K562 (cell line): ENCODE results near the gene SYNE1. TPM values are rescaled to one million over a fixed set of nuclear protein-coding genes. Genes with fewer than 3 reads are reported as not detected.

ENCODE experiments used
- ATAC-seq: fragments of 200-7000 bp; cut with Tn5 transposase; 3 replicates; pipeline ENCODE4 v1.9.1; 2020; ENCODE audit warnings: moderate library complexity
- BruUV-seq: library from RNA; stranded (reverse); fragments of 400-500 nt; replicated peaks from 2 replicates; lab custom pipeline; 2021; lab: Mats Ljungman, UMichigan
- CTCF ChIA-PET: fragments of 300-600 bp; formaldehyde crosslinking; extraction: SDS; loops from one replicate; lab custom pipeline; 2021; ENCODE audit warnings: low intra/inter-chr PET ratio; lab: Yijun Ruan, JAX
- POLR2A ChIA-PET: fragments of 300-600, 350-650 bp; sonication (Branson Sonifier 250); formaldehyde crosslinking; extraction: SDS; loops from one replicate; lab custom pipeline; 2021; ENCODE audit warnings: antibody characterized with exemption, inconsistent platforms; lab: Yijun Ruan, JAX
- DNase-seq, 4 experiments: peaks; one replicate each; pipeline versions ENCODE4 v3.0.0 to v3.0.0-alpha.2; 2011 to 2018; ENCODE audit warnings: low spot score in 3 of 4, mixed read lengths in 3 of 4; ENCODE audit errors: extremely low read depth in 1 of 4
- FAIRE-seq: peaks from 2 replicates; lab custom pipeline; 2011; peaks lifted over from hg19 to GRCh38; lab: Jason Lieb, UNC
- H2AFZ ChIP-seq: 2 replicates; pipeline ENCODE4 v1.6.0; 2011; ENCODE audit warnings: low read depth, low read length, control low read depth, inconsistent platforms
- H3K27ac ChIP-seq: fragments of 200-600 bp; 3 replicates; pipeline ENCODE4 v1.8.0; 2011; ENCODE audit warnings: low read depth, mild to moderate bottlenecking, control low read depth, inconsistent platforms, low read length, moderate library complexity, mixed read lengths; ENCODE audit errors: extremely low read depth
- H3K27me3 ChIP-seq, 2 experiments: fragments of 300-600 bp in 1 of 2; 2 replicates in 1 of 2; 3 replicates in 1 of 2; pipeline versions ENCODE4 v1.6.0 to v1.8.0; 2011; ENCODE audit warnings: inconsistent platforms in 2 of 2, low read length in 2 of 2, mild to moderate bottlenecking in 1 of 2, mixed read lengths in 1 of 2, moderate library complexity in 1 of 2; ENCODE audit not compliant: control insufficient read depth in 2 of 2, insufficient read depth in 2 of 2
- H3K36me3 ChIP-seq: fragments of 300-600 bp; 3 replicates; pipeline ENCODE4 v1.8.0; 2011; ENCODE audit warnings: mild to moderate bottlenecking, low read length, inconsistent platforms; ENCODE audit not compliant: control insufficient read depth, insufficient read depth
- H3K4me1 ChIP-seq, 2 experiments: fragments of 200-600 bp in 1 of 2; replicated peaks in 1 of 2; 2 replicates in 1 of 2; 3 replicates in 1 of 2; pipeline versions ENCODE4 v1.5.1 to v1.8.0; 2011; ENCODE audit warnings: inconsistent platforms in 2 of 2, low read length in 2 of 2, mild to moderate bottlenecking in 1 of 2, mixed read lengths in 1 of 2, moderate library complexity in 1 of 2; ENCODE audit not compliant: control insufficient read depth in 2 of 2, insufficient read depth in 2 of 2
- H3K4me2 ChIP-seq: 2 replicates; pipeline ENCODE4 v1.6.1; 2011; ENCODE audit warnings: low read length, control low read depth, inconsistent platforms, mixed read lengths; ENCODE audit not compliant: insufficient read depth
- H3K4me3 ChIP-seq: fragments of 200-600 bp; sonication (generic), shearing (Covaris generic); 2 replicates; pipeline ENCODE4 v1.5.1; 2016; ENCODE audit warnings: control low read depth, inconsistent platforms
- H3K79me2 ChIP-seq: fragments of 200-600 bp; 3 replicates; pipeline ENCODE4 v1.8.0; 2011; ENCODE audit warnings: low read length, inconsistent platforms; ENCODE audit not compliant: control insufficient read depth, insufficient read depth
- H3K9ac ChIP-seq, 2 experiments: 2 replicates each; pipeline versions ENCODE4 v1.6.0 to v1.6.1; 2011; ENCODE audit warnings: low read depth in 2 of 2, low read length in 2 of 2, control low read depth in 1 of 2, inconsistent platforms in 1 of 2, mild to moderate bottlenecking in 1 of 2, mixed read lengths in 1 of 2; ENCODE audit not compliant: insufficient read depth in 1 of 2
- H3K9me1 ChIP-seq: one replicate; pipeline ENCODE4 v1.6.0; 2011; ENCODE audit warnings: inconsistent platforms, mild to moderate bottlenecking, low read length, moderate library complexity; ENCODE audit not compliant: control insufficient read depth, insufficient read depth
- H3K9me3 ChIP-seq: replicated peaks from 2 replicates; pipeline ENCODE4 v1.5.1; 2011; ENCODE audit warnings: low read depth, low read length, inconsistent platforms; ENCODE audit not compliant: control insufficient read depth, insufficient read depth
- H4K20me1 ChIP-seq: replicated peaks from 2 replicates; pipeline ENCODE4 v1.6.1; 2011; ENCODE audit warnings: low read length, inconsistent platforms, mixed read lengths; ENCODE audit not compliant: control insufficient read depth, insufficient read depth
- BRD9 ChIP-seq: fragments of 450-650 bp; IDR thresholded peaks from 2 replicates; pipeline ENCODE4 v1.6.1; 2018; ENCODE audit warnings: low read depth; ENCODE audit not compliant: partially characterized antibody
- C11orf30 ChIP-seq: fragments of 450-650 bp; IDR thresholded peaks from 2 replicates; pipeline ENCODE4 v1.6.1; 2016; ENCODE audit warnings: low read depth, mild to moderate bottlenecking
- CTBP1 ChIP-seq: fragments of 450-650 bp; IDR thresholded peaks from 2 replicates; pipeline ENCODE4 v1.6.1; 2016; ENCODE audit warnings: borderline replicate concordance
- E2F6 ChIP-seq, 2 experiments: IDR thresholded peaks; 2 replicates each; pipeline ENCODE4 v1.6.1; 2011; ENCODE audit warnings: borderline replicate concordance in 1 of 2, control low read depth in 1 of 2, low read depth in 1 of 2, low read length in 1 of 2, mild to moderate bottlenecking in 1 of 2, mixed read lengths in 1 of 2, moderate library complexity in 1 of 2; ENCODE audit not compliant: insufficient read depth in 1 of 2, insufficient read length in 1 of 2, poor library complexity in 1 of 2, severe bottlenecking in 1 of 2; ENCODE audit errors: extremely low read depth in 1 of 2
- LARP7 ChIP-seq: fragments of 450-650 bp; IDR thresholded peaks from 2 replicates; pipeline ENCODE4 v1.6.1; 2016
- MTF1 ChIP-seq: fragments of 250-450 bp; sonication (Bioruptor Pico); IDR thresholded peaks from 2 replicates; pipeline ENCODE4 v1.9.0; 2021; ENCODE audit warnings: moderate library complexity, mild to moderate bottlenecking, inconsistent platforms, borderline replicate concordance
- RBM17 ChIP-seq: fragments of 200-400 bp; formaldehyde crosslinking; IDR thresholded peaks from 2 replicates; pipeline ENCODE4 v1.6.1; 2017; ENCODE audit warnings: low read depth, mild to moderate bottlenecking, low read length, borderline replicate concordance
- SMARCB1 ChIP-seq: IDR thresholded peaks from 2 replicates; pipeline ENCODE4 v1.6.1; 2011; ENCODE audit warnings: improper control_type of control experiment, low read depth; ENCODE audit not compliant: insufficient read length
- TCF7 ChIP-seq: sonication (generic); IDR thresholded peaks from 2 replicates; pipeline ENCODE4 v1.6.1; 2016; ENCODE audit warnings: antibody characterized with exemption, borderline replicate concordance
- XRCC4 ChIP-seq: IDR thresholded peaks from one replicate; pipeline ENCODE4 v1.6.1; 2011; ENCODE audit not compliant: insufficient read depth, insufficient read length; ENCODE audit errors: extremely low read depth
- WGBS: fragments of 100-300 bp; shearing (Covaris generic); methylation state at CpG from one replicate; pipeline ENCODE4 v1.1.6; 2016; ENCODE audit warnings: low coverage, mixed read lengths; ENCODE audit not compliant: insufficient coverage; ENCODE audit errors: missing lambda C conversion rate; 5-methylcytosine and 5-hydroxymethylcytosine counted together
- in situ Hi-C: fragments of 300-500 bp; cut with MboI; formaldehyde crosslinking; loops from 4 replicates; pipeline ENCODE4 v1.15.0; 2018; ENCODE audit warnings: inconsistent platforms, mixed read lengths
- intact Hi-C: fragments of 100-400 bp; cut with micrococcal nuclease; formaldehyde crosslinking; loops from 2 replicates; pipeline ENCODE4 v1.14.2; 2022
- polyA plus RNA-seq, 8 experiments: library from polyadenylated mRNA; depleted of rRNA in 4 of 8; stranded (reverse) in 5 of 8; unstranded in 3 of 8; fragments of >200 nt; fragmentation: Nextera tagmentation in 2 of 8; fragmentation: Illumina TruSeq in 1 of 8; extraction: Ambion mirVana in 2 of 8; extraction: Trizol in 1 of 8; gene quantifications; 2 replicates each; pipeline versions ENCODE4 v1.2.1 to v1.2.3, GENCODE V29; 2011 to 2014; ENCODE audit warnings: inconsistent platforms in 1 of 8, missing spikeins in 1 of 8
- total RNA-seq, 7 experiments: library from RNA; depleted of rRNA in 6 of 7; stranded (reverse); fragments of >200 nt in 6 of 7; fragmentation: Illumina TruSeq in 2 of 7; extraction: Trizol in 2 of 7; gene quantifications; 2 replicates each; pipeline versions ENCODE4 v1.2.1 to v1.2.3, GENCODE V29; 2011 to 2021; ENCODE audit warnings: low replicate concordance in 1 of 7
- TF ChIP-seq, protein P1 (sequence below): fragments of 250-450 bp; sonication (Bioruptor Pico); IDR thresholded peaks from 2 replicates; pipeline ENCODE4 v1.8.0; 2021; ENCODE audit warnings: moderate library complexity, mild to moderate bottlenecking, inconsistent platforms

SYNE1 gene
- total and polyA plus RNA-seq, 9 of the 15 experiments (the other 6 are each of a cell fraction or from before 2014, with no cell fraction given): under 0.01 to 0.42 (median 0.08) TPM; not detected in 1

DNA sequence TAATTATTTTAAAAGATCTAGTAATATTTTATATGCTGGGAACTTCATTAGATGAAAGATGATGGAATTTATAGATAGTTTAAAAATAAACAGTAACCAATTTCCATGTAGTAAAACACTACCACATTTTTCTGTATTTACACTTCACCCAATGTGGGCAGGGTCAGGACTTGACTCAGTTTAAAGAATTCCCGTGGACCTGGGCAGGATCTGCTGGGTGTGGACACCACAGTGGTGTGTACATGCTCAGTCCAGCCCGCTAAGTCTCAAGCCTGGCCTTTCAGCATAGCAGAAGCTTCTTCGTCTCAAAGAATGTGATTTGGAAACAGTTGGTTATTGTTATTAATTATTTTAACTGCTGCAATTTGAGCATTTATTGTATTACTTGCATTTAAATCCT, 364.2 kb downstream of the SYNE1 start:
- Histone ChIP-seq H3K4me3 (no peak overlapping the region), H3K9me1 (no peaks in the 10 kb centered on the region), H3K9me3 (no peaks in the 10 kb centered on the region), H3K4me2 (no peak overlapping the region), H3K79me2 (no peaks in the 10 kb centered on the region), H3K4me1 (no peaks in the 10 kb centered on the region), H3K27me3 (peaks cover 0 to 2% of the 10 kb centered on the region in 2 experiments; a peak in 1 of 5 replicates), H3K9ac (no peak overlapping the region), H4K20me1 (no peaks in the 10 kb centered on the region), H2AFZ (no peak overlapping the region), H3K27ac (no peak overlapping the region), H3K36me3 (no peaks in the 10 kb centered on the region)
- ChIA-PET POLR2A (no interaction called here), CTCF (no interaction called here)
- WGBS: 2% methylated on average over 3 of the region's 3 CpGs
- DNase-seq (no peak), ATAC-seq (no peak), FAIRE-seq (no peak)
- intact Hi-C loops: loop anchor here (10.0 kb wide), 1 partner anchor 672 kb away; no protein-coding TSS in a partner anchor
- TF ChIP-seq E2F6 (IDR thresholded peaks at IDR 0.05; ENCODE audit: borderline replicate concordance in 1 of 2, extremely low read depth in 1 of 2, insufficient read depth in 1 of 2, insufficient read length in 1 of 2, low read depth in 1 of 2, low read length in 1 of 2, poor library complexity in 1 of 2, severe bottlenecking in 1 of 2) (no peak), CTBP1 (no peak)
- in situ Hi-C loops: no loop called here
- BruUV-seq: no TSS peak

DNA sequence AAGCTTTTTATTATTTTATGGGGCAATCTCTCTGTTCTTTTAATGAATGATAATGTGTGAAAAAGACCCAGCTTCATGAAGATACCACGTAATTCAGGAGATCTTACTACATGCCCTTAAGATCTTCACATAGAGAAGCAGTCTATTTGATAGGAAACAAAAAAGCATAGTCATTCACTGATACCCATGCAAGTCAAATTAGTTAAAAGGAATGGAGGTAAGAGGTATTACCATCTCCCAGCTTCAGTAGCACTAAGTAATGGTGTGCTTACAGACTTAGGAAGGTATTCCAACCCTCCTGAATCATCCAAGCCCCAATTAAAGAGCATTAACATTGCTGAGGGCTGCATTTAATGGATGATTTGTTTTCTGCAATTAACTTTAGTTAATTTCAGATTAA, 364.7 kb downstream of the SYNE1 start:
- no peak for ATAC-seq
- Histone ChIP-seq H3K9me1 (no peaks in the 10 kb centered on the region), H2AFZ (no peak overlapping the region), H3K9ac (no peak overlapping the region), H3K36me3 (no peaks in the 10 kb centered on the region), H3K27me3 (no peaks in the 10 kb centered on the region), H3K4me3 (no peak overlapping the region), H3K4me1 (no peaks in the 10 kb centered on the region), H3K4me2 (no peak overlapping the region), H3K9me3 (no peaks in the 10 kb centered on the region), H4K20me1 (no peaks in the 10 kb centered on the region), H3K79me2 (no peaks in the 10 kb centered on the region), H3K27ac (no peak overlapping the region)
- DNase-seq: no peak
- no TSS peak for BruUV-seq
- 0% methylated on average over 1 of the region's 1 CpG for WGBS
- TF ChIP-seq TCF7 (no peak), MTF1 (no peak), BRD9 (no peak), C11orf30 (no peak), LARP7 (no peak), RBM17 (no peak), XRCC4 (no peak), SMARCB1 (no peak)
- TF ChIP-seq, protein P1, sequence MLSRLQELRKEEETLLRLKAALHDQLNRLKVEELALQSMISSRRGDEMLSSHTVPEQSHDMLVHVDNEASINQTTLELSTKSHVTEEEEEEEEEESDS (CRISPR knock-in tag): no peak
- in situ Hi-C loops (no loop called here), intact Hi-C loops (loop anchor here (10.0 kb wide), 1 partner anchor 672 kb away; no protein-coding TSS in a partner anchor)
- CTCF ChIA-PET: no interaction called here
- POLR2A ChIA-PET: no interaction called here
- FAIRE-seq: no peak
